SKM-1 (cell line): ENCODE measurements around the gene SH2D2A.

ENCODE experiments used
- DNase-seq: peaks from one replicate; lab custom pipeline; 2025; ENCODE audit not compliant: unreplicated experiment; lab: John Stamatoyannopoulos, UW

SH2D2A gene

DNA sequence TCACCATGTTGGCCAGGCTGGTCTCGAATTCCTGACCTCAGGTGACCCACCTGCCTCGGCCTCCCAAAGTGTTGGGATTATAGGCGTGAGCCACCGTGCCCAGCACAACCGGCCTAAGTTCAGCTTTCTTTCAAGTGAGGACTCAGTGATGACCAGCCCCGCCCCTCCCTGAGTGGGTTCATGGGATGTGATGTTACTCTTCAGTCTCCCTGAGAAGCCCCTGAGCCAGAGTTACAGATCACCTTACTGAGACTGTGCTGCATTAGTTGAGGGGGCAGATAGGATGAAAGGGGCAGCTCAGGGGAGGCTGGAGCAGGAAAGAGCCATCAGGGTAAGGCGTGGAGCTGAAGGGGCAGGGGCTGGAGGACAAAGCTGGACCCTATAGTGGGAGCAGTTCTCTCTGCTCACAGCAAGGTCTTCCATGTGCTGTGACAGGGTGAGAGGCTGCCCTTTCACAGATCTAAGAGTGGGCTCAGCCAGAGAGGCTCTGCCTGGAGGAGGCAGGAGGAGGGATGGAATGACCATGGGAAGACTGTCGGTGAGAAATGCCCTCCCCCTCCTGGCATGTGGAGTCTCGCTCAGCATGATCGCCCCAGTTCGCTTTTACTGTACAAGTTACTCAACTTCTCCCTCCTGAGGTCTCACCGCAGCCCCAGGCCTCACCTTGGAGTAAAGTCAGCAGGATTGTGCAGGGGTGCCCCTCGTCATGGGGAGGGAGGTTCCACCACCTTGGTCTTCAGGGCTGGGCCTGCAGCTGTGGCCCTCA is 13.4 kb downstream of the SH2D2A start:
- no peak for DNase-seq

DNA sequence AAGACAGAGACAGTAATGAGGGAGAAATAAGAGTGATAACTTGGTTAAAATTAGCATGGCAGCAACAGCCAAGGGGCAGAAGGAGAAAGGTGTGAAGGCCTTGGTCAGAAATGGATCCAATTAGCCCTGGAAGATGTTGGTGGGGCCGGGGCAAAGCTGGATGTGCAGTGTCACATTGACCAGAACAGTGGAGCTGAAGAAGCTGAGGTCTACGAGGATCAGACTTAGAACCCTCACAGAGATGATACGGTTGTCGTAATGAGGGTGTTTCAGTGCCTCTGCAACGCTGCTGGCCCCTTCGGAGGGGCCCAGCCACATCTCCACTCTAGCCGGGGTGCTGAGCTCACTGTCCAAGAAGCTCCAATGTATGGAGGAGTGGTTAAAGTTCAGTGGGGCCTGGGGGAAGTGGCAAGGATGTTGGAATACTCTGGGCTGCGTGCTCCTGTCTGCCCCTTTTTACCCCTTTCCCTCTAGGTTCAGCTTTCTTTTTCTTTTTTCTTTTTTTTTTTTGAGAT is 14.2 kb downstream of the SH2D2A start:
- no peak for DNase-seq

DNA sequence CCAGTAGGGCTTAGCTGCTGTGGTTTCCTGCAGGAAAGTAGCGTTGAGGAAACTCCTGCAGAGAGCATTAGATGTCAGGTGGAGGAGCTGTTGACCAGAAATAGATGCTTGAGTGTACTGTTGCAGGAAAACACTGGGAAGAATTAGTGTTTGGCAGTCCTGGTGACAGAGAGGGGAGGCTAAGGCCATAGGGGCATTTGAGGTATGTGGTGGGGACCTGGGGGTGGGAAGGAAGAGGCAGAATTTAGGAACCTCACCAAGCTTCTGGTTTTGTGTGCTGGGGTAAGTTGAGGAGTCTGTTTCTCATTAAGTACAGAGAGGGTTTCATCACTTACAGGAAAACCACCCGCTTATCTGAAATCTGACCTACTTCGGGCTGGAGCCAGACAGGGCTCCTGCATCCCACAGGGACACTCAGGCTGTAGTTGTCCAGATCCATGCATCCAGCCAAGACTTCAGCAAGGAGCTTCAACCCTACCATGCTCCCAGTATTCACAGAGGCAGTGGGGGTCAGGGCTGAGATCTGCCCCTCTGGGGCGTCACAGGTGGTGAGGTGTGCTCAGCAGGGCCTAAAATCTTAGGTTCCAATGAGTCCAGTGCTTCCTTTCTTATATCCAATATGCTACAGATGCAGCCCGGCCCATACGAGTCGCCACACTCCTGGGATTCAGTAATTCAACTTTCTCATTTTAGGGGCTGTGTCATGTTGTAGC is 15.1 kb downstream of the SH2D2A start:
- peak; percentile 62 for DNase-seq

DNA sequence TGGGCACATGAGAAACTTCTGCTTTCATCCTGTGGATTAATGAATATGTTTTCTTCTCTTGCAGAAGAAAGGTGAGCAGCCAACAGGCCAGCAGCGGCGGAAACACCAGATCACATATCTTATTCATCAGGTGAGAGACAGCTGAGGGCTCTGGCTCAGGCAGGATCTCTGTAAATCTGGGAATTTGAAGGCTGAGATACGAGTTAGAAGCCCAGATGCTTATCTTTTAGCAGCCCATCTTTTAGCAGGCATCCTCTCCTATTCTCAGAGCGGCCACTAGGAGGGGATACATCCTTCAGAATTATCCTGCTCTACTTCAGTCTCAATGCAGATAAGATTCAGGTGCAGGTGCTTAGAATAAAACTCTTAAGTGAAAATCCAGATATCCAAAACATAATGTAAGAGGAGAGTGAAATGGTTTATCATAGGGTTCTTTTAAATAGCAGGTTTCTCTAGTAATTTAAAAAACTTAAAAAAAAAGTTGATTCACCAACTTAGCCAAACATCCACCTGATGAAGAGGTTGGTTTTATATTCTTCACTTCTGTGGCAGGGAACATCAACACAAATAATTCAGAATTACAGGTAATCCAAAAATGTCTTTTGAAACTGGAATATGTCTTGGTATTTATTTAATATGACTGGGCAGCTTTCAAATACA is 19.3 kb downstream of the SH2D2A start:
- DNase-seq = peak; percentile 35

DNA sequence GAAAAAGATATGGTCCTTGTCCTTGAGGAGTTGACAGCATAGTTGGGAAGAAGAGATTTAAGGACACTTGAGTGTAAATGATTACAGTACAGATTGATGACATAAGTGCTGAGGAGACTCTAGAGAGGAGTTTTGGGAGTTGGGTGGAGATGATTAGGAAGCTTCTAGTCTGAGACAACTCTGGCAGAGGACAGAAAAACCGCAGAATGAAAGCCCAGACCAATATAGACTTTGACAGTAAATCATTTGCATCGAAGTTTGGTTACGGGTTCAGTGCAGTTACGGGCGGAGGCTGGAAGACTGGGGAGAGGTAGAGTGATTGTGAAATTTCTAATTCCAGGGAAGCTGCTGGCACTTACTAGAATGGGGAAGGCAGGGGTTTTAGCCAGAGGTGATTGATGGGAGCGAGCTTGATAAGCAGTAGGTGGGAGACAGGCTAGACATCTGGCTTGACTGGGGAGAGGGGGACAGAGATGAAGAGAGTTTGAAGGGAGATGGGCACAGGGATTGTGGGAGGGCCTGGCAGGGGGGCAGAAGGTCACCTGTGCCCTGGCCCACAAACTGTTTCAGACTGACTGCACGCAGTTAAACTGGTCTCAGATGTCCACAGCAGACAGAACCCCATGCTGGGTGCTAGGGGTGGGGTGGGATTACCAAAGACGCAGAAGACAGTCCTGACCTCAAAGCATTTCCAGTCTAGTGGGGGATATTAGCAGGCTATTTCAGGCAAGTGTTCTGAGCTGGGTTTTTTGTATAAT is 20.1 kb downstream of the SH2D2A start:
- no peak for DNase-seq

DNA sequence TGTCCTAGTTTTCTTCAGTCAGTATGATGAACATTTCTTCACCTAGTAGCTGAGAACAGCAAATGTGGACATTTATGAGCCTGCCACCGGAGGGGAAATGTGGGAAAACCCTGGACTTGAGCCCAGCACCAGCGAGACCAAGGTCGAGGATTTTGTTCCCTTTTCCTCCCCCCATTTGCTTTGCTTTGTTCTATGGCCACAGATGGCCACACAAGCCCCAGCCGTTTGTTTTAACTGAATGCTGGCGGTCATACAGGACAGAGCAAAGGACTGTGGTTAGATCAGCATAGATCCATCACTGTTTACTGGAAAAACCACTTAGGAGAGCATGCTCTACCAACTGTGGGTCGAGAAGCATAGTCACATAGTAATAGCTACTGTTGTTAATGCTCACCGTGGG is 20.9 kb downstream of the SH2D2A start:
- no peak for DNase-seq

DNA sequence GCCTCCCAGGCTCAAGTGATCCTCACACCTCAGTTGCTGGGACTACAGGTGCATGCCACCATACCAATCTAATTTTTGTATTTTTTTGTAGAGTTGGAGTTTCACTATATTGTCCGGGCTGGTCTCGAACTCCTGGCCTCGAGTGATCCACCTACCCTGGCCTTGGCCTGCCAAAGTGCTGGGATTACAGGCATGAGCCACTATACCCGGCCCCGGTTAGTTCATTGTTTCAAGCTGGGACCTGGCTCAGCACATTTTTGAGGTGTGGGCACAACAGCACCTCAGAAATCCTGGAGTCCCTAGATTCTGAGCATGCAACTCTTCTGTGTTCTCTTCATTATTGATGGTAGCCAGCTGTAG is 21.3 kb downstream of the SH2D2A start:
- no peak for DNase-seq

DNA sequence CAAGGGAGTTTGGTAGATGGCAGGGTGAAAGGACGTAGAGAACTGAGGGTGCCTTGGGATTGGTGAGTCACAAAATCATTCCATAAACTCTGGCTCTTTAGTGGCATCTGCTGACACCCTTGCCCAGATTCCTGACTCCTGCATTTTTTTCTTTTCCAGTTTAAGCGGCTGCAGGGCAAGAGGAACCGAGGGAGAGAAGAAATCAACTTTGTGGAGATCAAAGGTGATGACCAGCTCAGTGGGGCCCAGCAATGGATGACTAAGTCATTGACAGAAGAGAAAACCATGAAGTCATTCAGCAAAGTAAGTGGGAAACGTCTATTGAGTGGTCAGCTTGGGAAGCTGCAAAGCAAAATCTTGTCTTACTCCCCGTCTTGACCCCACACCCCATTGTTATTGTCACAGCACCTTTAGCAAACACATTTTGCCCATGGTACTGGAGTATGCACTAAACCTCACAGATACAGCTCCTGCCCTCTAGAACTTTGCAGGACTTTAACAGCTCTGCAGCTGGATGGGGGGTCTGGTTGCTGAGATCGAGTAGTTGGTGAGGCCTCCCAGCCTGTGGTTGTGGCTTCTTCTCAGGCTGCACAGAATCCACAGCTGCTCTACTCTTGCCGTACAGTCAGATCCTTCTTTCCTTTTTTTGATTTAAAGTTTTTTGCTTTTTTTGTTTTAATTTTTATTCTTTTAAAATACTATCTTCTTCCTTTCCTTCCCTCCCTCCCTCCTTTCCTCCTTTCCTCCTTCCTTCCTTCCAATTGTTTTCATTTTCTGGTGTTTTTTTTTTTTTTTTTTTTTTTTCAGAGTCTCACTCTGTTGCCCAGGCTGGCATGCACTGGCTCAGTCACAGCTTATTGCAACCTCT is 21.9 kb downstream of the SH2D2A start:
- no peak for DNase-seq

DNA sequence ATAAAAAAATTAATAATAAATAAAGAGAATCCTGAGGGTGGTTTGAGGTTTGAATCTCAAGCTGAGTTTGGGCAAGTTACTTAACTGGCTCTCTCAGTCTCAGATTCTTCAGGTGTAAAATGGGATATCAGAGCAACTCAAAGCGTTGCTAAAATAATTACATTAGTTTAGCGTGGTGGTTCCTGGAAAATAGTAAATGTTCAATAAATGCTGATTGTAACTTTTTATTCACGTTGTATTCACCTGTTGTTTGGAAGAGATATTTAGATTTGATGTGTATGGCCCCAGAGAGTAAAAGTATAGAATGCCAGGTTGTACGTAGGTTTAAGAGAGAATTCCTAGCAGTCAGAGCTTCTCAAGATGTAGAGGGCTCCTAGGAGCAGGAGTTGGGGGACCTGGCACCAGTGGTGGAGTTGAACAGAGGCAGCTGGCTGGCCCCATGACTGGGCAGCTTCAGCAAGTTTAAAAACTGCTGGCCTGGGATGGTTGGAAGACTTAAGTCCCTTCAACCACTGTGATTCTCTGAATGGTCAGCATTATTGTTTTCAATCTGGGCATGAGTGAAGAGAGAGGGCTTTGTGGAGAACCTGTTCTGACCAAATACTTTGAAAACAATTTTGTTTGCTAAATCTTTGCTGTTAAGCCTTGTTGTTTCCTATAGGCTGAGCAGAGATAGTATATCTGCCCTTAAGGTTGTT is 26.9 kb downstream of the SH2D2A start:
- DNase-seq = no peak

DNA sequence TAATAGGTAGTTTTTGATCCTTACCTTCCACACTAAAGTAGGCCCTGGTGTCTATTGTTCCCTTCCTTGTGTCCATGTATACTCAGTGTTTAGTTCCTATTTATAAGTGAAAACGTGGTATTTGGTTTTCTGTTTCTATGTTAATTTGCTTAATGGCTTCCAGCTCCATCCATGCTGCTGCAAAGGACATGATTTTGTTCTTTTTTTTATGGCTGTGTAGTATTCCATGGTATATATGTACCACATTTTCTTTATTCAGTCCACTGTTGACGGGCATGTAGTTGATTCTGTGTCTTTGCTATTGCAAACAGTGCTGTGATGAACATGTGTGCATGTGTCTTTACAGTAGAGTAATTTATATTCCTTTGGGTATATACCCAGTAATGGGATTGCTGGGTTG is 28.5 kb downstream of the SH2D2A start:
- no peak for DNase-seq

DNA sequence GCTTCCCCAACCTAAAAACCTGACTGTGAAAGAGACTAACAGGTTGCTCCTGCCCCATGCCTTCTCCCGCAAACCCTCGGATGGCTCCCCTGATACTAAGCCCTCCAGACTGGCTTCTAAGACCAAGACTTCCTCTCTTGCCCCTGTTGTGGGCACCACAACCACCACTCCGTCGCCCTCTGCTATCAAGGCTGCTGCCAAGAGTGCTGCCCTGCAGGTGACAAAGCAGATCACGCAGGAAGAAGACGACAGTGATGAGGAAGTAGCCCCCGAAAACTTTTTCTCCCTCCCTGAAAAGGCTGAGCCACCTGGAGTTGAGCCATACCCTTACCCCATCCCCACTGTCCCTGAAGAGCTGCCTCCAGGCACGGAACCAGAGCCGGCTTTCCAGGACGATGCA is 30.0 kb downstream of the SH2D2A start:
- DNase-seq = no peak

DNA sequence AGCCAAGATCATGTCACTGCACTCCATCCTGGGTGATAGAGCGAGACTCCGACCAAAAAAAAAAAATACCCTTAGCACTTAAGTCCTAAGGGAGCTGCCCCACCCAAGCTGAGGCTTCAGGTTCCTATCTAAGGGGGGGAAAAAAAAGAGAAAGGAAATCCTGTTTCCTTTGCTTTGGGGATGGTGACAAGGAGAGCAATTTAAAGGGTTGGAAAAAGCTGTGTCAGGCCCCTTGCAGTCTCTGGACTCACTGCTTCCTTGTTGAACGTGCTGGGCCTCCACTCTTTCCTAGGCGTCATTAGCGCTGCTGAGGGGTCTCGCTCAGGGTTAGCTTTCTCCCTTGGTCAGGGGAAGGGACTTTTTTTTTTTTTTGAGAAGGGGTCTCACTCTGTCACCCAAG is 31.2 kb downstream of the SH2D2A start:
- no peak for DNase-seq

DNA sequence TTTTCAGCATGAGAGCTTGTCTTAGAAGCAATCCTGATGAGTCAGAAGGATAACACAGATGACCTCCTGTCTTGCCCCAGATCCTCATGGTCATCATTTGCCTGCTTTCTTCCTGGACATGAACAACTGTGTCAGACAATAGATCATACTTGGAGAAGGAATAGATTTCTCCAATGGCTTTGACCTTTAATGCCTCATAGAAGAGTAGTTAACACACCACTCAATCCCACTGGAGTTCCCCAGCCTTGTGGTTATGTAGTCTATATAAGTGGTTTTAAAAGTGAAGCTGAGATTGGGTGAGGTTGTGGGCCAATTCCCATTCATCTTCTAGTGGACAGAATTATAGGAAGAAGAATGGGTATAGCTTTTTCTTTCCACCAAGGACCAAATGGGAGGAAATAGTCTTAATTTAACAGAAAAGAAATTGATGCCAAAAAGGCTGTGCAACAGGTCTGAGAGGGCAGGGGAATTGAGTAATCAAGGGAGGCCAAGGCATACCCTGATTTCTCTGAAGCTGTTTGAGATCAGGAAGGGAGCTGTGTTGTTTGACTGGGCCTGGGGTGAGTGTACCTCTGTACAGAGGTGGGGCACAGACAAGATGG is 35.0 kb downstream of the SH2D2A start:
- no peak for DNase-seq

DNA sequence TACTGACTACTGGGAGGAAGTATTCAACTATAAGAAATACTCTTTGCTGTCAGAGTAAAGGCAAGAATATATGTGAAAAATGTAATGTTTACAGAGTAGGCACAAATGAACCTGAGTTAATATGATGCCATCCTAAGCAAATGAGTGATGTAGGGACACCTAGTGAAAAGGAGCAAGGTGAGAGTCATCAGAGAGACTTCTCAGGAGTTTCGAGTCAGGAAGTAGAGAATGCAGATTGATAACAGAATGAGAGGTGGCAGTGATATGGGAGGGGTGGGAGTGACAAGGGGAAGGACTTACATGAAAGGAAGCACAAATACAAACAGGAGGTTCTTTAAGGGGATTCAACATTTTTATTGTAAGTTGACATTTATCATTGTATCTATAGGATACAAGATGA is 39.1 kb downstream of the SH2D2A start:
- DNase-seq = no peak

DNA sequence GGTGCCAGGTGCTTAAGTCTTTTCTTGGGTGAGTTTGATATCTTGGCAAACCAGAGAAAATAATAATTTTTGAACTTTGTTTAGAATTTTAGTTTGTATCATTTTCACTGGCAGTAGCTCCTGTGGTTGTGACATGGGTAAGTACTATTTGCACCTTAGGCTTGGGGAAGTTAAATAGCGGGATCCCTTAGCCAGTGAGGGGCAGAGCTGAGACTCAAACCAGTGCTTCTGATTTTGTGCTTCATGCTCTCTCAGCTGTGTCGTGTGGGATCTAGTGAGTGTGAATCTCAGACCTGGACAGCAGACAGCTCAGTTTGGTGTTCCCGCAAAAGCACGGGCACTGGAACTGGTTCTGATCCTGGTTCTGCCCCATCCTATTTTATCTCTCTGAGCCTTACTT is 39.7 kb downstream of the SH2D2A start:
- no peak for DNase-seq

DNA sequence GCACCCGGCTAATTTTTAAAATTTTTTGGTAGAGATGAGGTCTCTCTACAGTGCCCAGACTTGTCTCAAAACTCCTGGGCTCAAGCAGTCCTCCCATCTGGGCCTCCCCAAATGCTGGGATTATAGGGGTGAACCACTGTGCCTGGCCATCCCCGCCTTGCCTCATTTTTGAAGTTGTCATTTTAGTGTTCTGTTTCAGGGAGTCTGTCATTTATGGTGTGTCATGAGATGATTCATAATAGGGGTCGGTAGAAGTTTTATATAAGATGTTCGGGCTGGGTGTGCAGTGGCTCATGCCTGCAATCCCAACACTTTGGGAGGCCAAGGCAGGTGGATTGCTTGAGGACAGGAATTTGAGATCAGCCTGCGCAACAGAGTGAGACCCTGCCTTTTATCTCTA is 40.8 kb downstream of the SH2D2A start:
- no peak for DNase-seq

DNA sequence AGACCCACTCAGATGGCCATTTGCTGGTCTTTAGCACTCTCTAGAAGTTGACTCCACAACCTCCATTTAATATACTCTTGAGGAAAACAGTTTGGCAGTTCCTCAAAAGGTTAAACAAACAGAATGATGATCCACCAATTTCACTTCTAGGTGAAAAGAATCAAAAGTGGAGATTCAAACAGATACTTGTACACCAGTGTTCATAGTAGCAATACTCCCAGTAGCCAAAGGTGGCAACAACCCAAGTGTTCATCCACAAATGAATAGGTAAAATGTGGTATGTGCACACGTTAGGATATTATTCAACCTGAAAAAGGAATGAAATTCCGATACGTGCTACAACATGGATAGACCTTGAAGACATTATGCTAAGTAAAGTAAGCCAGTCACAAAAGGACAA is 43.0 kb downstream of the SH2D2A start:
- no peak for DNase-seq

DNA sequence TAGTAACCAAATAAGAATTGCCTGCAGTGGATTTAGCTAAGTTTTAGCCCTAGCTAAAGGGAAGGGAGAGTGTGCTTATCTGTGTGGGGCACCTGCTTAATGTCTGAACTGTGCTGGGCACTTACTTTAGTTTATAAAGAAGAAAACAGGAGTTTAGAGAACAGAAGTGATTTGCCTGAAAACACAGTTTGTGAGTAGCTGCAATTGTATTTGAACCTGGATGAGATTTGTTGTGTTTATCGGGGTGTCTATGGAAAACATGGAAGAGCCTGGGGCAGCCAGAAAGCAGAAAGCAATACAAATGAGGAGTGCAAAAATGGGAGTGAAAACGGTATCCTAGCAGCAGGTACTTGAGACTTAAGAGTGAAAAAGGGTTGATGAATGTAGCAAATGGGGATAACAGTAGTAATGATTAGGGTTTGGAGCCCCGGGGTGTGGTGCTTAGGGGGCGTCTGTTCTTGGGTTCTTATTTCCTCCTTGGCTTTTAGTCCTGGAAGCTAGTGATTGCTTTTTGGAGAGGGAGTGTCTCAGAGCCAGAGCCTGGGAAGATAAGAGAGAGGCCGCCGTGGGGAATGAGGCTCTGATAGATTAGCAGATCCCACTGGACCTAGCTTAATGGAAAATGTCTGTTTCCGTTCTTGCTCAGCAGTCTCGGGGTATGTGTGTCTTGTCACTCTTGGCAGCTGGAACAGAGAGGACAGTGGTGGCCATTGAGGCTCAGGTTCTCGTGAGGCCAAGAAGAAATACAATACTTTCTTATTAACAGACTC is 43.7 kb downstream of the SH2D2A start:
- no peak for DNase-seq

DNA sequence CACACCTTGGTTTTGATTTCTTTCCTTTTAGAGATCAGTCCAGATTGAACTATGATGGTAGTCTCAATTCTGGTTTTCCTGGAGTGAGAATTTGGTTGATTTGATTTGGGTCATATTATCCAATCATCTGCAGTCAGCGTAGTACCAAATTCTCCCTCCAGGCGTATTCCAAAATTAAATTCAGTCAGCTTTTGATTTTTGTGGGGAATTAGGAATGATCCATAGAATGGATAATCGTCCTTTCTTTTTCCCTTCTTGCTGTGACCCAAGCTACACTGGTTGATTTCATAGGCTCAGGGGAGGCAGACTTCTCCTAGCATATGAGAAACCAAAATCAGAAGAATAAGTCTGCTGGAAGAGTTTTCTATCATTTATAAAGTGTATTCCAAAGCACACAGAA is 44.4 kb downstream of the SH2D2A start:
- no peak for DNase-seq
